ENCODE measurements around the gene CXCL8.

DNA sequence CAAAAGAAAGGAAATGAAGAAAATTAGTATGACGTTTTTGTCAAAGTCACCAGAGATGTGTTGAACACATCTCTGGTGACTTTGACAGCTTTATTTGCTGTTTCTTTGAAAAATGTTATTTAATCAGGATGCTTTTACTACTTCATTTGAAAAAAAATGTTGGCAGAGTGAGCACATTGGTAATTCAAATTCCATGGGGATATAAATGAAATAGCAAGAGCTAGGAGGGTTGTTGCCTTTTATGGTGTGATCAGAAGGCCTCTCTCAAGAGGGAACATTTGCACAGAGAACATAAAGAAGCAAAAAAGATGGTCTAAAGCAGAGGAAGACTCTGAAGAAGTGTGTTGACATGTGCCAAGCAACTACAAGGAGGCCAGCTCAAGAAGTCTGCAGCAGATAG lies 46.6 kb upstream of the CXCL8 start:
- TF ChIP-seq, protein P1, sequence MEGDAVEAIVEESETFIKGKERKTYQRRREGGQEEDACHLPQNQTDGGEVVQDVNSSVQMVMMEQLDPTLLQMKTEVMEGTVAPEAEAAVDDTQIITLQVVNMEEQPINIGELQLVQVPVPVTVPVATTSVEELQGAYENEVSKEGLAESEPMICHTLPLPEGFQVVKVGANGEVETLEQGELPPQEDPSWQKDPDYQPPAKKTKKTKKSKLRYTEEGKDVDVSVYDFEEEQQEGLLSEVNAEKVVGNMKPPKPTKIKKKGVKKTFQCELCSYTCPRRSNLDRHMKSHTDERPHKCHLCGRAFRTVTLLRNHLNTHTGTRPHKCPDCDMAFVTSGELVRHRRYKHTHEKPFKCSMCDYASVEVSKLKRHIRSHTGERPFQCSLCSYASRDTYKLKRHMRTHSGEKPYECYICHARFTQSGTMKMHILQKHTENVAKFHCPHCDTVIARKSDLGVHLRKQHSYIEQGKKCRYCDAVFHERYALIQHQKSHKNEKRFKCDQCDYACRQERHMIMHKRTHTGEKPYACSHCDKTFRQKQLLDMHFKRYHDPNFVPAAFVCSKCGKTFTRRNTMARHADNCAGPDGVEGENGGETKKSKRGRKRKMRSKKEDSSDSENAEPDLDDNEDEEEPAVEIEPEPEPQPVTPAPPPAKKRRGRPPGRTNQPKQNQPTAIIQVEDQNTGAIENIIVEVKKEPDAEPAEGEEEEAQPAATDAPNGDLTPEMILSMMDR (IDR thresholded peaks at IDR 0.05), result no peak
- no peak for TF ChIP-seq POLR2AphosphoS5 (IDR thresholded peaks at IDR 0.05)
- no peak for TF ChIP-seq POLR2A (IDR thresholded peaks at IDR 0.05)

Measured in gastroesophageal sphincter (tissue), 3 donors.